Effector memory CD4-positive, alpha-beta T cell (primary cell): ENCODE data around the gene PPAN.

Source experiments
- DNase-seq, 3 donors: peaks; one replicate each; pipeline ENCODE4 v3.0.0-alpha.2; 2020
- H3K27ac ChIP-seq: 2 replicates; pipeline ENCODE4 v1.7.0; 2013; ENCODE audit warnings: mild to moderate bottlenecking, low read length, moderate library complexity; ENCODE audit not compliant: insufficient read depth, poor library complexity, severe bottlenecking
- H3K27me3 ChIP-seq: replicated peaks from 2 replicates; pipeline ENCODE4 v1.7.0; 2013; ENCODE audit warnings: mild to moderate bottlenecking, low read length; ENCODE audit not compliant: insufficient read depth, control insufficient read depth, poor library complexity, severe bottlenecking
- H3K36me3 ChIP-seq: 2 replicates; pipeline ENCODE4 v1.7.0; 2013; ENCODE audit warnings: mild to moderate bottlenecking, low read length, moderate library complexity; ENCODE audit not compliant: control insufficient read depth, insufficient read depth
- H3K4me1 ChIP-seq: 2 replicates; pipeline ENCODE4 v1.7.0; 2013; ENCODE audit warnings: low read length, mild to moderate bottlenecking; ENCODE audit not compliant: control insufficient read depth, insufficient read depth, poor library complexity, severe bottlenecking
- H3K4me3 ChIP-seq: 2 replicates; pipeline ENCODE4 v1.7.0; 2013; ENCODE audit warnings: low read length, low read depth, mild to moderate bottlenecking; ENCODE audit not compliant: insufficient read depth, poor library complexity, severe bottlenecking
- H3K9me3 ChIP-seq: 2 replicates; pipeline ENCODE4 v1.7.0; 2013; ENCODE audit warnings: mild to moderate bottlenecking, low read length, moderate library complexity; ENCODE audit not compliant: control insufficient read depth

The PPAN gene

DNA sequence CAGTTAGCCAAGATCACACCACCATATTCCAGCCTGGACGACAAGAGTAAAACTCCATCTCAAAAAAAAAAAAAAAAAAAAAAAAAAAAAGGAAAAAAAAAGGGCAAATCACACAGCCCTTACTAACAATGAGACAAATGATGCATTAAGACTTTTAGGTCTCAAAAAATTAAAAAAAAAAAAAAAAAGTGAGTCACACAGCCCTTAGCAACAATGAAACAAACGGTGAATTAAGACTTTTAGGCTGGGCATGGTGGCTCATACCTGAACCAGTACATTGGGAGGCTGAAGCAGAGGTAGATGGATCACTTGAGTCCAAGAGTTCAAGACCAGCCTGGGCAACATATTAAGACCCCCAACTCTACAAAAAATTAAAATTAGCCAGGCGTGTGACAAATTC lies 45.9 kb downstream of the PPAN start:
- no peak for DNase-seq
- no peaks in the 10 kb centered on the region for H3K4me1 ChIP-seq
- H3K9me3 ChIP-seq: no peaks in the 10 kb centered on the region
- no peaks in the 10 kb centered on the region for H3K27me3 ChIP-seq
- no peak overlapping the region for H3K4me3 ChIP-seq
- H3K27ac ChIP-seq: no peak overlapping the region
- H3K36me3 ChIP-seq: peaks cover 62% of the 10 kb centered on the region

DNA sequence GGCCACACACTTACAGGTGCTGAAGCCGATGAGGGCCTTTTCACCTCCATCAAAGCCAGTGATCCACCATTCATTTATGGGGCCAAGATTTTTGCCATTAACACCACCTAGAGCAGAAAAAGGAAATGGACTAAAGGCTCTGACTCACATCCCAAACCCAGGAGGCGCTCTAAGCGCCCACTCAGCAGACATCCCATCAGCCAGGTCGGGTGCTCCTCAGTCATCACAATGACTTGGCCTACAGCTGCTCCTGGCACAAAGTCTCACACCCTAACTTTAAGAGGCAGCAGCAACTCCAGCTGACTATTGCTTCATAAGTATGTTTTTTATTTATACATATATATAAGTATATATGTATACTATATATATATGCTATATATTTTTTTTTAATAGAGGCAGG lies 49.7 kb downstream of the PPAN start:
- H3K9me3 ChIP-seq: no peaks in the 10 kb centered on the region
- H3K36me3 ChIP-seq: peaks cover 80% of the 10 kb centered on the region
- no peak overlapping the region for H3K4me3 ChIP-seq
- no peak overlapping the region for H3K27ac ChIP-seq
- no peaks in the 10 kb centered on the region for H3K4me1 ChIP-seq
- DNase-seq: no peak
- no peaks in the 10 kb centered on the region for H3K27me3 ChIP-seq

DNA sequence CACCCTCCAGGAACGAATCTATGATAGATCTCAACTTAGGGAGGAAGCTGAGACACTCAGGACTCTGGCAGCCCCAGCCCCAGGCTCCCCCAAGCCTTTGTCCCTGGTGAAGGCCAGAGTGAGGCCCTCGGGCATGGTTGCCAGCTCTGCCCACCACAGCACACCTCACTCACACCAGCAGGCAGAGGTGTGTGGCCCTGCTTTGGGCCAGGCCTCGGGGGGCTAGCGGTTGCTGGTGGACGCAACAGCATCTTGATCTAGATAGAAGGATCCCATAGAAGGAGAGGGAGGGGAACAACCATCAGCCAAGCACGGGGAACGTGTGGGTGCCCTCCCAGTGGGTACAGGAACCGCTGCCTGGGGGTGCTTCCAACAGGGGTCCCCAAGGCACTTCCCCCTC lies 51.9 kb downstream of the PPAN start:
- no peak overlapping the region for H3K27ac ChIP-seq
- H3K4me3 ChIP-seq: no peak overlapping the region
- H3K9me3 ChIP-seq: no peaks in the 10 kb centered on the region
- H3K27me3 ChIP-seq: no peaks in the 10 kb centered on the region
- no peak for DNase-seq
- peaks cover 84% of the 10 kb centered on the region for H3K36me3 ChIP-seq
- H3K4me1 ChIP-seq: no peaks in the 10 kb centered on the region

DNA sequence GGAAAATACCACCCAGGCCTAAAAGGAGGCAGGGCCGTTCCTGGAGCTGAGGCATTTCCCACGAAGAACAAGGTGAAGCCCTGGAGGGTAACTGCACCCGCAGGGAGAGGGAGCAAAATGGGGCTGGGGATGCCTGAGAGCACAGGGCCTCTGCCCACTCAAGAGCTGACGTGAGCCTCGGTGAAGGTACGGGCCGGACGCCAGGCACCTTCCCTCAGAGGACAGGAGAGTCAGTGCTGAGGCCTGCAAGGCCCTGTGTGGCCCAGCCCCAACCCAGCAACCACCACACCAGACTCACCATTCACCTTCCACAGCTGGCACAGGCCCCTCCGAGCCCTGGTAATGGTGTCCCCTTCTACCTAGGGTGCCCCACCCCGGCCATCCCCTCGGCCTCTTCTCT lies 52.3 kb downstream of the PPAN start:
- Histone ChIP-seq H3K27me3 (no peaks in the 10 kb centered on the region), H3K36me3 (peaks cover 83% of the 10 kb centered on the region), H3K4me1 (no peaks in the 10 kb centered on the region), H3K4me3 (no peak overlapping the region), H3K9me3 (no peaks in the 10 kb centered on the region), H3K27ac (no peak overlapping the region)
- DNase-seq: no peak

DNA sequence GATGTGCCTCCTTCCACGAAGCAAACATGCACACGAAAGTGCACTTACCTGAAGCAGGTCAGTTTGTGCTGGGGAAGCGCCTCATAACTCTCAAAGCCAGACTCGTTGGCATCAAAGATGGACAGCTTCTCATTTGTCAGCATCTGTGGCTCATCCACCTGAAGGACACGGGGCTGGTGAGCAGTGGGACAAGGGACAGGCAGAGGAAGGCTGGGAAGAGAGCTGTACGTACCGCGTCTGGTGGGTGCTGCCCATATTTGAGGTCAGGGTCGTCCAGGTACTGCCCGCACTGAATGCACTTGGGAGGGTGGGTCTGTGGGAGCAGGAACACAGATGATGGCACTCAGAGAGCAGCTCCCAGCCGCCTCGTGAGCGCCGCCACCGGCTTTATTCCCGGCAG lies 53.4 kb downstream of the PPAN start:
- Histone ChIP-seq H3K9me3 (no peaks in the 10 kb centered on the region), H3K36me3 (peaks cover 72% of the 10 kb centered on the region), H3K4me1 (no peaks in the 10 kb centered on the region), H3K27me3 (no peaks in the 10 kb centered on the region), H3K4me3 (no peak overlapping the region), H3K27ac (no peak overlapping the region)
- DNase-seq: no peak
